Stimulated activated CD8-positive, alpha-beta memory T cell treated with anti-CD3 and anti-CD28 coated beads, Interleukin-4, amount 100 ng/mL, for 4 hours (primary cell): ENCODE results near the gene LCN1.
"Not testable (repeated sequence)": the region's sequence is repeated elsewhere in the genome, so short reads cannot be mapped to it uniquely, and the experiment has no call there.

ENCODE experiments used
- DNase-seq, 2 donors: peaks; one replicate each; pipeline ENCODE4 v3.0.0-alpha.2; 2020; ENCODE audit warnings: low read depth in 2 of 2, low spot score in 1 of 2

Gene LCN1

DNA sequence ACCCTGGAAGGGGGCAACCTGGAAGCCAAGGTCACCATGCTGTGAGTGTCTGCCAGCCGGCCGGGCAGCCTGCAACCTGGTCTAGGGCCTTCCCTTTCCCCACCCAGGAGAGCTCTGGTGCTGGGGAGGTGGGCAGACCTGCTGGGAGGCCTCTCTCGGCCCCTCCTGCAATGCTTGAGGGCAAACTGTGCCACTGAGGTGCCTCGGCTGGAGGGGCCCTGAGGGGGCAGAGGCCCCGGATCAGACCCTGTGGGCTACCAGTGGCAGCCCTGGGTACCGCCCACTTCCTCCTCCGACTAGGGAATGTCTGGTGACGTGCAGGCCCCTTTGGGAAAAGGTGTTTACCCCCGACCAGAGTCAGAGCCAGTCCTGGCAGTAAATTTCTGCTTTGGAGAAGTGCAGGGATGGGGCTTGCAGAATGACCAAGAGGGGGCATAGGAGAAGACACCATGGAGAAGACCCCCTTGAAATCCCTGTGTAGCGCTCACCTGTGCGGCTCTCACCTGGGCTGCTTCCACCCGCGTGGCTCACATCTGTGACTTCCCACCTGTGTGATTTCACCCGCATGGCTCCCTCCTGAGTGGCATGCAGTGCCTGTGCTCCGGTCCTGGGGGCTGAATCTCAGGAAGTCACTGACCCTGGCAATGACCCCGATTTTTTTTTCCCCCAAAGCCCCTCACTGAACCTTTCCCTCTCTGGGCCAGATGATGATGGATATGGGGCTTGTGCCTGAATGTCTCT lies 1.1 kb downstream of the LCN1 start:
- DNase-seq: no peak

DNA sequence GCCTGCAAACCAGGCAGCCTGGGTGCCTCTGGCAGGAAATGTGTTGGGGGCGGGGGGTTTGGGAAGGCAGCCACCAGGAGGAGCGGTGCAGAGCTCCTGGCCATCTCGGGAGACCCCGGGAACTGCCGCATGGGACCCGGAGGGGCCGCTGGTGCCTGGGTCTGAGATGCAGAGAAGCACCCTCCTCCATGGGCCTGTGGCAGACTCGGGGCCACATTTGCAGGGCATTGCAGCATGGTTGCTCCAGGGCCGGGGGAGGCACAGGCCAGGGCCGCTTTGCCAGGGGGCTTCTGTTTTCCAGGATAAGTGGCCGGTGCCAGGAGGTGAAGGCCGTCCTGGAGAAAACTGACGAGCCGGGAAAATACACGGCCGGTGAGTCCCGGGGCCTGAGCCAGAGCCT lies 1.7 kb downstream of the LCN1 start:
- DNase-seq: no peak

DNA sequence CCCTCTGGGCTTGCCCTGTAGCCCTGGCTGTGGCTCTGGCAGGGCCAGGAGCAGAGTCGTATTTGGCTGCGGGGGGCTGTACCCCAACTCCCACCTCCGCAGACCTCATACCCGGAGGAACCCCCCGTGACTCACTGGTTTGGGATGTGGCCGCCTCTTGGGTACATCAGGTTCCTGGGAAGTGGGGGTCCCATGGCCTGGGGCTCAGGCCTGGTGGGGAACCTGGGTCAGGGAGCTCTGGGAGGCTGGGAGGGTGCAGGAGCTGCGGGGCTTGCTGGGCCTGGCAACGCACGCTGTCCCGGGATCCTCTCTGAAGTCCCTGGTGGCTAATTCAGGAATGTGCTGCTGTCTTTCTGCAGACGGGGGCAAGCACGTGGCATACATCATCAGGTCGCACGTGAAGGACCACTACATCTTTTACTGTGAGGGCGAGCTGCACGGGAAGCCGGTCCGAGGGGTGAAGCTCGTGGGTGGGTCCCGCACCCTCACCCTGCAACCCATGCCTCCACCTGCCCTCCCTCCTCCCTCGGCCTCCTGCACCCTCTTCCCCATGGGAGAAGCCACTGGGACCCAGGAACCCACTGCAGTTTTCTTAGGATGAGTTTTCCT lies 2.4 kb downstream of the LCN1 start:
- DNase-seq: no peak

DNA sequence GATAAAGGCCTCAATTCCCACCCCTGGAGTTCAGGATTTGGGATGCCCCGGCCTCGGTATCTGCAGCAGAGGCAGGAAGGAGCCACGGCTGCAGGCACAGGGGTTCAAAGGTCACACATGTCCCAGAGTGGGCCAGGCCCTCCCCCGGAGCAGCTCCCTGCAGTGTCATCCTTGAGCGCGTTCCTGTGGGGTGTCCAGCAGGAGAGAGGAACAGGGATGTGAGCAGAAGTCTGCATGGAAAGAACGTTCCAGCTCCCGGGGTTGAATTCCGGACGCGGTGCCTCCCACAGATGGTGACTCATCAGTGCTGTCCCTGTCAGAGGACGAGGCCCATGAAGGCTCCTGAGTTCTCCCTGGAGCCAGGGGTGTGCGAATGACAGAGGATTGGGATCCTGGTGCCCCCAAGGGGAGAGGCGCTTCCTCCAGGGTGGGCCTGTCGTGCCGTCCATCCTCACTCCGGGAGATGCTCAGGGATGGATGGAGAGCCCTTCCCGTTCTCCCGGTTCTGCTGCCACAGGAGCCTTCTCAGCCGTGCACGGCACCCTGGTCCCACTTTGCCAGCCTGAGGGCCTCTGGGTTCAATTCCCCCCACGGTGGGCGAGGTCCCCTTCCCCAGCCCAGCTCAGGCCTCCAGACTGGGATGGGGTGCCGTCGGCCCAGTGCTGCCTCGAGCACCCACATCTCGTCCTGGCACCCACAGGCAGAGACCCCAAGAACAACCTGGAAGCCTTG lies 3.1 kb downstream of the LCN1 start:
- DNase-seq: no peak

DNA sequence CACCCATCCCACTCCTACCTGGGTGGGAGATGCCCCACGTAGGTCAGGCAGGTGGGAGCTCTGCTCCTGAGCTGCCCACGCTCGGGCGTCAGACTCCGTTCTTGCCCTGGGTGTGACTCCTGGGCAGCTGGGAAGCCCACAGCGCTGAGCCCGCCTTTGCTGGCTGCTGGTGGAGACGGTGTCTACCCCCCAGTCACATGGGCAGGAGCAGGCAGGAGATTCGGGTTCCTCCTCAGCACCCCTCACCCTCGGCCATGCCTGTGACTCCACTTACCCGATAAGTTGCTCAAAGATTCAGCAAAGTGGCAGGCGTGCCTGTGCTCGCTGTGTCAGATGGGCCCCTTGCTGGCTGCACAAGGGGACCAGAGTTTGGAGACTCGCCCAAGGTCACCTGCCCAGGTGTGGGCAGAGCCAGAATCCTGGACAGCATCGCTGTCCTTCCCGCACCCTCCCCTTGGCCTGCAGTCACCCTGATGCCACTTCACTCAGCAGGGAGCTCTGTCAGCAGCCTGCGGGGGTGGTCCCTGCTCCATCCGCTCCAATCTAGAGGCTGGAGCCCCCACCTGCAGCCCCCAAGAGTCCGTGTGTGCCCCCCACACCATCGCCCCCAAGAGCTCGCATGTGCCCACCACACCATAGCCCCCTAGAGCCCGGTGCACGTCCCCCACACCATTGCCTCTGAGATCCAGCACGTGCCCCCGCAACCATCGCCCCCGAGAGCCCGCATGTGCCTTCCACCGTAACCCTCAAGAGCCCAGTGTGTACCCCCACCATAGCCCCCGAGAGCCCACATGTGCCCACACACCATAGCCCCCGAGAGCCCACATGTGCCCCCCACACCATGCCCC lies 4.2 kb downstream of the LCN1 start:
- DNase-seq: no peak

DNA sequence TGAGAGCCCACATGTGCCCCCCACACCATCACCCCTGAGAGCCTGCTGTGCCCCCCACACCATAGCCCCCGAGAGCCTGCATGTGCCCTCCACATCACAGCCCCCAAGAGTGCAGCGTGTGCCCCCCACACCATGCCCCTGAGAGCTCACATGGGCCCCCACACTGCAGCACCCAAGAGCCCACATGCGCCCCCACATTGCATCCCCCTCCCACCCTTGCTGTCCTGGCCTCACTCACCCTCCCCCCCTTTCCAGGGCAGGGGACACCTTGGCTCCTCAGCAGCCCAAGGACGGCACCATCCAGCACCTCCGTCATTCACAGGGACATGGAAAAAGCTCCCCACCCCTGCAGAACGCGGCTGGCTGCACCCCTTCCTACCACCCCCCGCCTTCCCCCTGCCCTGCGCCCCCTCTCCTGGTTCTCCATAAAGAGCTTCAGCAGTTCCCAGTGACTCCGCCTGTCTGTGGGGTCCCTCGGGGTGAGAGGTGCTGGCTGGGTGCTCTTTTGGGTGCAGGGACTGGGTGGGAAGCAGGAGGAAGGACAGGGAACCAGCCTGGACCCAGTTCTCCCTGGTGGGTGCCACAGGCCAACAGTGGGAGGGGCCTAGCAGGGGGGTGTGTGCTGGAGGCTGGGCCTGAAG lies 5.0 kb downstream of the LCN1 start:
- no peak for DNase-seq

DNA sequence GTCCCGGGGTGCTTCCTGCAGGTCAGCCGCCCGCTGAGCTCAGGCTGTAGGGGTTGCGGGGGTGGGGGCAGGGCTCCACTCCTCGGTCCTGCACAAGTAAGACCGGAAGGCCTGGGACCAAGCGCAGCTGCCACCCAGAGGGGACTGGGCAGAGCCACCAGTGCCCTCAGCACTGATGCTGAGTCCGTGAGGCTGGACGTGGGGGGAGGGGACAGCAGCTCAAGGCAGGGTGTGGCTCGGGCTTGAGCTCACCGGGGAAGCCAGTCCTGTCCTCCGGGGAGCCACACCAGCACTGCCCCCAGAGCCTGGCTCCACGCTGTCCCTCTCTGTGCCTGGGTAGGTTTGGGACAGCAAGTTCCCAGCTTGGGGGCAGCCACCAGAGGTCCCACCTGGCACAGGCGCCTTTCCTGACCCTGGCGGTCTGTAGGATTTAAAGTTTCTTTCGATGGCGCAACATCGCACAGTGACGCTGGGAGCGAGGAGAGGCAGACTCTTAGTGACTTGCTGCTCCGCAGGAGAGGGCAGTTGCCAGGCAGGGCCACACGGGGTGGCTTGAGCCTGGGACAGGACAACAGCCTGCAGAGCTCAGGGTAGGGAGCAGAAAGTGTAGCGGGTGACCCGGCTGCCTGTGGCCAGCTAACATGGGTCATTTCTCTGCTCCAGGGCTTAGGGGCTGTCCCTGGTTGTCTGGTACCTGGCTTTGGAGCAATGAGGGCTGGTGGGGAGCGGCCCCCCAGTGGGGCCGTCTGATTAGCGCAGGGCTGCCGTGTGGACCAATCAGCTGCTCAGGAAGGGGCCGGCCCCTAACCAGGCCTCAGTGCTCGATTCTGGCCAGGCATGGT lies 5.7 kb downstream of the LCN1 start:
- no peak for DNase-seq

DNA sequence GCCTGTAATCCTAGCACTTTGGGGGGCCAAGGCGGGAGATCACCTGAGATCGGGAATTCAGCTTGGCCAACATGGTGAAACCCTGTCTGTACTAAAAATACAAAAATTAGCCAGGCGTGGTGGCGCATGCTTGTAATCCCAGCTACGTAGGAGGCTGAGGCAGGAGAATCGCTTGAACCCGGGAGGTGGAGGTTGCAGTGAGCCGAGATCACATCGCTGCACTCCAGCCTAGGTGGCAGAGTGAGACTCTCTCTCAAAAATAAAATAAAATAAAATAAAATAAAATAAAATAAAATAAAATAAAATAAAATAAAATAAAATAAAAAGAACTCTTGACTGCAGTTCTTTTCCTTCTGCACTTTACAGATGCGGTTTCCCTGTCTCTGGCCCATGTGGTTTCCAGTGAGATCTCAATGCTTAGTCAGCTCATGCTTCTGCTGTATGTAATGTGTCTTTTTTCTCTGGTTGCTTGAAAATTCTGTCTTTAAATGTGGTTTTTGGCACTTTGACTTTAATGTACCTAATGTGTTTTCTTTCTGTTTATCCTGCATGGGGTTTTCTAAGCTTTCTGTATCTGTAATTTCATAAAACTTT lies 7.7 kb downstream of the LCN1 start:
- not testable (repeated sequence) for DNase-seq

DNA sequence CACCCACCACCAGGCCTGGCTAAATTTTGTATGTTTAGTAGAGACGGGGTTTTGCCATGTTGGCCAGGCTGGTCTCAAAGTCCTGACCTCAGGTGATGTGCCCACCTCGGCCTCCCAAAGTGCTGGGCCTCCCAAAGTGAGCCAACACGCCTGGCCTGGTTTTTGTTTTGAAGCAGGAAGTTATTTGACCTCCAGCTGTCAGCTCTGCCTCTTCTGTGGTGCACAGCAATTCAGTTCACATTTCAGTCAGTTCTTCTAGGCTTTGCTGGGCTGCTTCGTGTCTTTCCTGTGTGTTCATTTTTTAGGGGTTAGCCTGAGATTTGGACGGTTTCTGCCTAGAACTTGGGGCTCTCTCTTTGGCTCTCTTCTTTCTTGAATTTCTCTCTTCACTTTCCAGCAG lies 8.9 kb downstream of the LCN1 start:
- no peak for DNase-seq

DNA sequence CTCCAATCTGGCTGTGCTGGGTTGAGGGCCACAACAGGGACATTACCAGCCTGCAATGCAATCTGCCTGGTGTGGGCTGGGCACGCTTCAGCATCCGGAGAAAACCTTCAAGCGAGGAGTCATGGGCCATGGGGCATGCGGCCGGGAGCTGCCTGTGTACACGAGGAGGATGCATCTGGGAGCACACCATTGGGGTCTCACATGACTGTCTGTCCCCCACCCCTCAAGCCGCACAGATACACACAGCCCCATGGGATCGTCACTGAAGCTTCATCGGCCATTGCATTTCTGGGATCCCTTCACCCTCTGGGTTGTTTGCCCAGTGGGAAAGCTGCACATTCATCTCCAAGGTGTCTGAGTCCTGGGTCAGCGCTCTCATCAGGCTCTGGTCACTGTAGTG lies 9.9 kb downstream of the LCN1 start:
- DNase-seq: no peak

DNA sequence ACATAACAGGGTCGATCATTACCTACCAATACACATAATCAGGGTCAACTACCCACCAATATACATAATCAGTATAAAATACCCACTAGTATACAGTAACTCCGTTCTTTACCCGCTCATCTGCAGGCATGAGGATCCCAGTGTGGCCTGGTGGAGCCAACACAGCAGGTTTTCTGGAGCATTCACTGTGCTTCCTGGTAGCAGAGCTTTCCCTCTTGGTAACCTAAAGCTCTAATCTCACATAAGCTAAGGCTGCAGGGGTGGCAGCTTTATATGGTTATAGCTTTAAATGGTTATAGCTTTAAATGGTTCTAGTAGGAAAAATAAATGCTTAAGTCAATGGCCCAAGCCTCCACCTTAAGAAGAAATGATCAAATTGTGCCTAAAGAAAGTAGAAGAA lies 11.9 kb downstream of the LCN1 start:
- no peak for DNase-seq

DNA sequence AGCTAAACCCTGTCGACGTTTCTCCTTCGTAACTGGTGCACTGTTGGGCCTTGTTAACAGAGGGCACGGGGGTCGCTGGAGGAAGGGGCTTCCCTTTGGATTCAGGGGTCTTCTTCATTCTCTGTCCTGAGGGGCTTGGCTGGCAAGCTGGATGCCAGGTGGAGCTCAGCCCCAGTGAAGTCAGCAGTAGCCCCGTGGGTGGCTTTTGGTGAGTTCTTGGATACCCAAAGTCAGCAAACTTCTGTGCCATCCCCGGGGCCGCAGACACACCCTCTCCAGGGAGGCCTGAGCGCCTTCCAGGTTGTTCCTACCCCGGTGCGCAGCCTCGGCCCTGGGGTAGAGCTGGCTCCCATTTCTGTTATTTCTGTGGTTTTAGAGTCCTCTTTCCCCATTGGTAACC lies 12.4 kb downstream of the LCN1 start:
- DNase-seq: no peak

DNA sequence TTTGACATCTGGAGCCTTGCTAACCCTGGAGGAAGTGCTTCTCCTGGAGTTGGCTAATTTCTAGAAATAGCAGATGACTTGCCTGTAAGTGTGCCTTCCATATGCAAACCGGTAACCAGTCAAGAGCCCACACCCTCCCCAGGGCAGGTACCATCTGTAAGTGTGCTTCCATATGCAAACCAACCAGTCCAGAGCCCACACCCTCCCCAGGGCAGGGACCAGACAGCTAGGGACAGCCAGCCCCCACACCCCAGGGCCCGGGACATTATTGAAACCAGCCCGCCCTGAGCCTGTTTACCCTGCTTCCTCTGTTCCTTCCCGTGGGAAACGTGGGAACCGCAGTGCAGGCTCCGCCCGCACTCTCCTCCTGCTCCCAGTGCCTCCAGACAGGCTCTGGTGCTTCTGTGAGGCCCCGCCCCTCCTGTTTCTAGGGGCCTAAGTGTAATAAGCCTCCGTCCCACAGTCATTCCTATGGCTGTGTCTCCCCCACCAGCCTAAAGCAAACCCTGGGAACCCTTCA lies 13.0 kb downstream of the LCN1 start:
- not testable (repeated sequence) for DNase-seq

DNA sequence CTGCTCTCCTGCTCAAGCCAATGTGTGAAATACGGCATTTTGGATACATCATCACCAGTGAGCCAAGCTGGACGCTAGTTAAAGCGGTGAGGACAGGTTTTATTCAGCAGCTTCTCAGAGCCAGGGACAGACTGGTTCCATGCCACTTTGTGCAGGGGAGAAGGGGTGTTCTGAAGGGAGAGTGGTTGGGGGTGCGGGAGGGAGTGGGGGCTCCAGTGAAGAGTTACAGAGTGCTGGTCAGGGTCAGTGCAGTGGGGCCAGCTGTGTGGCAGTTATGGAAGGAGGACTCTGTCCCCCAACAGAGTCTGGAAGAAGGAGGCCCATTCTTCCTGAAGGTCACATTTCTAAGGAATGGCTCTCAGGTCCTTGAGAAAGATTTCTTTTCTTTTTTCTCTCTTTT lies 13.6 kb downstream of the LCN1 start:
- not testable (repeated sequence) for DNase-seq

DNA sequence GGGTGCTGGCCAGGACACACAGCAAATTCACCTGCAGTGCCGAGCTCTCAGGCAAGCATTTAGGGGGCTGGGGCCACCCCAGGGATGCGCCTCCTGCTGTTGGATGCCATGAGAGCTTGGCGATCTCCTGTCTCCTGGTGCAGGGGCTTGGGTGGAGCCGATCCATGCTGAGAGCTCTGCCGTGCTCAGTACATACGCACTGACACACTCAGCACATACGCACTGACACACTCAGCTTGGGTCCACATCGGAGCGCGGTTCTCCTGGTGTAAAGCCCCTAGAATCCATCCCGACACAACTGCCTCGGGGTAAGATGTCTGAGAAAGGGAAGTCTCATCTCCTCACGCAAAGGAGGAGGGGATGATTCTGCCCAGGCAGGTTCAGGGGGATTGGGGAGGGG lies 14.4 kb downstream of the LCN1 start:
- not testable (repeated sequence) for DNase-seq

DNA sequence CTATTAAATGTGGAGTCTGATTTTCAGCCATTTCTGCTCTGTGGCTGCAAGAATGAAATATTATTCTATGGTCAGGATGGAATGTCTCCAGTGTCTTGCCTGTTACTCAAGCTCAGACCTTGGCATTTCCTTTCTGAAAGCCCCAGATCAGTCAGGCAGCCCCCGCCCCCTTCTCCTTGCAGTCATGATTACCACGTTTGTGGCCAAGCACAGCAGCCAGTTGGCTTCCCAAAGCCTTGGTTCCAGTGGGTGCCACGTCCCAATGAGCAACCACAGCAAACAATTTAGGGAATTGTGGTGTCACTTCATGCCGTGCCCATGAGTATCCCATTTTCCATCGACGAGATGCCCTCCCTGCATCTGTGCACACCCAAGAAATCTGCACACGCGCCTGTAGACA lies 15.0 kb downstream of the LCN1 start:
- DNase-seq: no peak

DNA sequence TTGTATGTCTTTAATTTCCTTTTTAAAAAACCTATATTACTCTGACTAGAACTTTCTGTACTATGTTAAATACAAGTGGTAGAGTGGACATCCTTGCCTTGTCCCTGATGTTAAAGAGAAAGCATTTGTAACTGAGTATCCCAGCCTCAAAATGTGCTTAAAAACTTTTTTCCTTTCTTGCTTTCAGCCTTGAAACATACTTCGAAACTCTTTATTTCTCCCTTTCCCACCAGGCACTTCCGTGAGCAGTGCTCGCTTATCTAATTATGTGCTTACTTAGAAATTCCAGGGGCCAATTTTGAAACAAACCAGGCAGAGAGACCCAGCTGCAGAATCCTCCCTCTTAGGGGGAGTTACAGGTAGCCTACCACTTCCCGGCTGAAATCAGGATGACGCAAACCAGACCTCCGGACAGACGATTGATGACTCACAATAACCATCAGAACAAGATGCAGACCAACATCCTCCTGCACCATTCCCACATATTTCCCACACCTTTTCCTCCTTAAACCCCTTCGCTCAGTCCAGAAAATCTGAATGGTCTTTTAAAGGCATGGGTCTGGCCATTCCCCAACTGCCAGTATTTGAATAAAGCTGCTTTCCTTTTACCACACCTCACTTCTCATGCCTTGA lies 22.1 kb downstream of the LCN1 start:
- not testable (repeated sequence) for DNase-seq

DNA sequence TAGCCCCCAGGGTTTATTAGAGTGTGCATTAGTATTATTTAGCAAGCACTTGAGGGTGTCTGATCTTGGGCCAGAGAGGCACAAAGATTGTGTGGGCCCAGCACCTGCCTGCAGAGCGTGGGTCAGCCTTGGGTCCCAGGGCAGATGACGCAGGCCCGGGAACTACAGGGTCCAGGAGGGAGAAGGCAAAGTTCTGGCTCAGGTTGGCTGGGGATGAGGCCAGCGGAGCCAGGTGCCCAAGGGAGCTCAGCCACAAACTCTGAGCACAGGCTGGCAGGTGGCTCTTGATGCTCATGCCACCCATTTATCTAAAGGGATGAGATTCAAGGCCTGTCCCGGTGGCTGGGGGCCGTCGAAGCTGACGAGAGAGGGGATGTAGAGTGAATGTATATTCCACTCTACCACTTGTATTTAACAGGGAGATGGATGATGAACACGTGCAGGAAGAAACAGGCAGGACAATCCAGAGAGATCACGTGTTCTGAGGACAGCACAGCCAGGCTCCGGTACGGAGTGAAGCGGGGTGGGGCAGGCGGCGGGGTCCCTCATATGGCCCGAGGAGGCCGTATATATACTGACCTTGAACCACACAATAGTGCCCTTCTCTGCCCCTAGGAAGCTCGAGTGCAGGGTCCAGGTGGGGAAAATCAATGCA lies 23.9 kb downstream of the LCN1 start:
- no peak for DNase-seq
